Kidney (tissue), 14 donors: ENCODE results near the gene SBF1. TPM values are rescaled to one million over a fixed set of nuclear protein-coding genes. Genes with fewer than 3 reads are reported as not detected.
A peak's percentile ranks its signal among the peaks of the same experiment; 100 is the strongest.

Experiments
- DNase-seq, 5 donors: peaks; one replicate each; pipeline ENCODE4 v3.0.0-alpha.2; 2013 to 2020
- FAIRE-seq: peaks from 2 replicates; lab custom pipeline; 2012; peaks lifted over from hg19 to GRCh38; lab: Jason Lieb, UNC
- H3K27ac ChIP-seq, 2 donors: one replicate each; pipeline ENCODE4 v1.7.0; 2013; ENCODE audit warnings: low read depth in 2 of 2, low read length in 2 of 2, inconsistent platforms in 1 of 2
- H3K27me3 ChIP-seq: one replicate; pipeline ENCODE4 v1.7.1; 2013; ENCODE audit warnings: low read length, inconsistent platforms; ENCODE audit not compliant: control insufficient read depth, insufficient read depth
- H3K36me3 ChIP-seq, 3 donors: one replicate each; pipeline versions ENCODE4 v1.7.0 to v1.7.1; 2013; ENCODE audit warnings: low read length in 3 of 3, control low read depth in 1 of 3, inconsistent platforms in 1 of 3; ENCODE audit not compliant: insufficient read depth in 3 of 3, control insufficient read depth in 2 of 3
- H3K4me1 ChIP-seq, 3 donors: one replicate each; pipeline versions ENCODE4 v1.7.0 to v1.7.1; 2013; ENCODE audit warnings: low read length in 3 of 3, inconsistent platforms in 1 of 3, low read depth in 1 of 3; ENCODE audit not compliant: control insufficient read depth in 2 of 3, insufficient read depth in 2 of 3
- H3K4me3 ChIP-seq, 3 donors: one replicate each; pipeline versions ENCODE4 v1.7.0 to v1.8.1; 2013; ENCODE audit warnings: low read length in 3 of 3, control low read depth in 1 of 3, inconsistent platforms in 1 of 3
- H3K9ac ChIP-seq, 3 donors: one replicate each; pipeline versions ENCODE4 v1.7.0 to v1.7.1; 2013; ENCODE audit warnings: low read length in 3 of 3, control low read depth in 1 of 3, inconsistent platforms in 1 of 3
- H3K9me3 ChIP-seq, 3 donors: one replicate each; pipeline versions ENCODE4 v1.7.0 to v1.7.1; 2013; ENCODE audit warnings: low read length in 3 of 3, control low read depth in 1 of 3, inconsistent platforms in 1 of 3; ENCODE audit not compliant: control insufficient read depth in 2 of 3, insufficient read depth in 1 of 3
- CTCF ChIP-seq: IDR thresholded peaks from 3 replicates; pipeline ENCODE4 v1.5.1; 2012; ENCODE audit warnings: mild to moderate bottlenecking, moderate library complexity, borderline replicate concordance; ENCODE audit not compliant: insufficient read depth; ENCODE audit errors: extremely low read depth
- intact Hi-C: fragments of 100-400 bp; cut with DNase I; formaldehyde crosslinking; loops from one replicate; pipeline ENCODE4 v1.11.1; 2022
- polyA plus RNA-seq: library from polyadenylated mRNA; stranded (reverse); fragments of 350-450 nt; fragmentation: Illumina TruSeq; extraction: RNeasy Lipid Tissue Mini Kit (QIAGEN cat#74804); gene quantifications from one replicate; pipeline ENCODE4 v1.2.3, GENCODE V29; 2014; ENCODE audit warnings: low read depth, low replicate concordance; ENCODE audit not compliant: insufficient read depth
- total RNA-seq: library from RNA; stranded (reverse); fragmentation: NEBNext Ultra II Directional; extraction: Animal tissue kit (Norgen Biotek cat#: 25700); gene quantifications from one replicate; pipeline ENCODE4 v1.2.1, GENCODE V29; 2021
- donor health status: control.
- donor health status: control.
- donor health status: control.
- donor health status: control.
- donor health status: control.
- donor health status: DM: yes; HTN: yes; CAD: no.
- donor health status: Normal renal cell carcinoma (clear cell type).

The SBF1 gene
- total and polyA plus RNA-seq, 2 donors from 2014 or later: 18.1 to 73.9 TPM

DNA sequence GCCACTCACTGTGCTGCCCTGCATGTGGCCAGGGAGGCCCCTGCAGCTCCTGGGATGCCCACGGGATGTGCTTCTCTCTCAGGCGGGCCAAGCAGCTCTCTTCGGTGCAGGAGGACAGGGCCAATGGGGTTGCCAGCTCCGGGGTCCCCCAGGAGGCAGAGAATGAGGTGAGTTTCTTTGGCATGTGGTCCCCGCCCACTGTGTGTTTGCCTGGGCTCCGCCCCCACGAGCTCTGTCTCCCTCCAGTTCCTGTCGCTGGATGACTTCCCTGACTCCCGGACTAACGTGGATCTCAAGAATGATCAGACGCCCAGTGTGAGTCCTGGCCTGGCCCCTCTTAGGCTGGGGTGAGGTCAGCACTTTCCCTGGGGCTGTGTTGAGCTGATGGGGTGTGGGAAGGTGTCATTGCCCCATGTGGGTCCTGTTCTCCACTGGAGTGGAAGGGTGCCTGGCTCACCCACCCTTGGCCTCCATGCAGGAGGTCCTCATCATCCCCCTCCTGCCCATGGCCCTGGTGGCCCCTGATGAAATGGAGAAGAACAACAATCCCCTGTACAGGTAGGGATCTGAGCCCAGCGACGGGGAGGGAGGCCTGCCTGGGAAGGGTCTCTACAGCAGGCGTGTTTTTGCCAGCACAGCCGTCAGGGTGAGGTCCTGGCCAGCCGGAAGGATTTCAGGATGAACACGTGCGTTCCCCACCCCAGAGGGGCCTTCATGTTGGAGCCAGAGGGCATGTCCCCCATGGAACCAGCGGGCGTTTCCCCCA lies 42.8 kb upstream of the SBF1 start:
- Histone ChIP-seq H3K4me1 (no peaks in the 10 kb centered on the region), H3K27me3 (no peaks in the 10 kb centered on the region), H3K9me3 (no peaks in the 10 kb centered on the region), H3K9ac (no peak overlapping the region), H3K36me3 (peaks cover 0 to 16% (median 5%) of the 10 kb centered on the region in 3 donors), H3K4me3 (no peak overlapping the region), H3K27ac (no peak overlapping the region)
- no peak for TF ChIP-seq CTCF
- no peak for FAIRE-seq
- peak in 1 of 5 donors; percentile 26 for DNase-seq
- intact Hi-C loops: no loop called here

DNA sequence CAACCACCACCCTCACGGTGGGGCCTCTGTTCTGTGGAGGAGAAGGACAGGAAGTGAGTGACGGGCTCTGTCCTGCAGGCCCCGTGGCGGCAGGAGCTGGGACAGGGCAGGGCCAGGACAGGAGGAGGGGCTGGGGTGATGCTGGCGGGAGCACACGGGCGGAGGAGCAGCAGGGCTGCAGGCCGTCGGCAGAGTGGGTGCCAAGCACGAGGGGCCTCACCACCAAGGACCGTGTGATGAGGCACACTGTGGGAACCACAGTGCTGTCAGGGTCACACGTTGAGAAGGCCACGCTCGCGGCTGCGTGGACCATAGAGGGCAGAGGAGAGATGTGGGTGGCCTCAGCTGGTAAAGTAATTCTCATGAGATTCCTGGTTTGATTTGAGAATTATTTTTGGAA lies 42.1 kb upstream of the SBF1 start:
- DNase-seq (no peak), FAIRE-seq (no peak)
- TF ChIP-seq CTCF: no peak
- Histone ChIP-seq H3K27ac (no peak overlapping the region), H3K4me1 (no peaks in the 10 kb centered on the region), H3K9ac (no peak overlapping the region), H3K9me3 (no peaks in the 10 kb centered on the region), H3K27me3 (no peaks in the 10 kb centered on the region), H3K36me3 (peaks cover 0 to 13% (median 5%) of the 10 kb centered on the region in 3 donors), H3K4me3 (no peak overlapping the region)
- intact Hi-C loops: no loop called here

DNA sequence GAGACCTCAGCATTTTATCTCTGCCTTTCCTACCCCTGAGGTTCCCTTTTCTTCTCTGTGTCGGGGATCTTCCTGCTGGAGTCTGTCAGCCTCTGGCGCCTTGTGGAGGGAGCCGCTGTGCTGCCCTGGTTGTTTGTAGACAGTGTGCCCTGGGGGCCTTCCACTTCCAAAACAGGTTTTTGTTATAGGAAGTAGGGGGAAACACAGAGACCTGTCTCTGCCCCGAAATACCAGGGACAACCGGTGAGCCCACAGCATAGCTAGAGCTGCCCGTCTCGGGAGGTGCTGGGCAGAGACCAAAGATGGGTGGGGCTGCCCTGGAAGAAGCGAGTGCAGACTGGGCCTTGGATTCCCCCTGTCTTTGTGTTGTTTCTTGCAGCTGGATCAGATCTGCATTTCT lies 41.2 kb upstream of the SBF1 start:
- H3K9ac ChIP-seq: no peak overlapping the region
- TF ChIP-seq CTCF: no peak
- H3K9me3 ChIP-seq: no peaks in the 10 kb centered on the region
- peaks cover 0 to 10% (median 5%) of the 10 kb centered on the region in 3 donors for H3K36me3 ChIP-seq
- DNase-seq: no peak
- no peak overlapping the region for H3K4me3 ChIP-seq
- H3K27ac ChIP-seq: no peak overlapping the region
- no peak for FAIRE-seq
- intact Hi-C loops: no loop called here
- H3K27me3 ChIP-seq: no peaks in the 10 kb centered on the region
- no peaks in the 10 kb centered on the region for H3K4me1 ChIP-seq
